Body of pancreas (tissue), 4 donors: Measurements from ENCODE around the gene H1-8. TPM values are rescaled to one million over a fixed set of nuclear protein-coding genes. Genes with fewer than 3 reads are reported as not detected.
A peak's percentile ranks its signal among the peaks of the same experiment; 100 is the strongest.

Source experiments
- ATAC-seq: fragments of 150-250 bp; one replicate; pipeline ENCODE4 v1.9.1; 2016
- DNase-seq, 4 donors: peaks; one replicate each; pipeline ENCODE4 v3.0.0-alpha.2; 2019
- H3K27ac ChIP-seq, 4 donors: fragments of 200-600 bp; sonication (generic); 1 replicate in 3 of 4; 2 replicates in 1 of 4; pipeline versions ENCODE4 v1.5.1 to v1.6.1; 2016 to 2019; ENCODE audit warnings: mild to moderate bottlenecking in 1 of 4, mixed read lengths in 1 of 4, moderate library complexity in 1 of 4
- H3K27me3 ChIP-seq, 2 donors: fragments of 200-600 bp; sonication (generic); one replicate each; pipeline ENCODE4 v1.6.0; 2016; ENCODE audit warnings: mild to moderate bottlenecking in 1 of 2
- H3K36me3 ChIP-seq, 2 donors: fragments of 200-600 bp; sonication (generic); replicated peaks in 1 of 2; 2 replicates each; pipeline ENCODE4 v1.5.1; 2016; ENCODE audit warnings: low read depth in 2 of 2; ENCODE audit not compliant: insufficient read depth in 1 of 2
- H3K4me1 ChIP-seq: fragments of 200-600 bp; sonication (generic); one replicate; pipeline ENCODE4 v1.6.0; 2016
- H3K4me3 ChIP-seq, 2 donors: fragments of 200-600 bp; sonication (generic); 1 replicate in 1 of 2; 2 replicates in 1 of 2; pipeline ENCODE4 v1.5.1; 2016 to 2019
- H3K9me3 ChIP-seq, 3 donors: fragments of 200-600 bp; sonication (generic); 1 replicate in 2 of 3; 2 replicates in 1 of 3; pipeline ENCODE4 v1.5.1; 2016
- CTCF ChIP-seq, 7 experiments: fragments of 450-650 bp in 4 of 7; fragments of 200-600 bp in 3 of 7; sonication (generic) in 3 of 7; IDR thresholded peaks; one replicate each; pipeline ENCODE4 v1.5.1; 2016 to 2019; ENCODE audit warnings: antibody characterized with exemption in 7 of 7
- POLR2A ChIP-seq, 3 donors: fragments of 450-650 bp; IDR thresholded peaks; one replicate each; pipeline ENCODE4 v1.6.1; 2016; ENCODE audit warnings: antibody characterized with exemption in 3 of 3, mild to moderate bottlenecking in 2 of 3
- WGBS, 2 donors: methylation state at CpG; one replicate each; pipeline ENCODE4 v1.1.5; 2017; 5-methylcytosine and 5-hydroxymethylcytosine counted together
- intact Hi-C: fragments of 100-400 bp; cut with DNase I; formaldehyde crosslinking; loops from one replicate; pipeline ENCODE4 v1.15.1; 2023
- total RNA-seq, 2 donors: library from RNA; depleted of rRNA; stranded (reverse); fragments of >200 nt; gene quantifications; one replicate each; pipeline ENCODE4 v1.1.0, GENCODE V29; 2016

The H1-8 gene
- total RNA-seq, 2 donors from 2014 or later = not detected

GRCh38 chr3:129592381-129593131 lies 49.6 kb downstream of the H1-8 start:
- Histone ChIP-seq H3K36me3 (no peaks in the 10 kb centered on the region), H3K9me3 (no peaks in the 10 kb centered on the region), H3K4me1 (peaks cover 40% of the 10 kb centered on the region), H3K27ac (peak overlapping the region in 3 of 4 donors; percentile 42 to 79 (median 61)), H3K27me3 (no peaks in the 10 kb centered on the region), H3K4me3 (no peak overlapping the region)
- WGBS, 2 donors = 46 to 59% methylated on average over 17 to 26 of the region's 26 CpGs
- ATAC-seq (peak; percentile 8), DNase-seq (peak in 3 of 4 donors; percentile 41 to 78 (median 43))
- intact Hi-C loops = no loop called here
- no peak for TF ChIP-seq POLR2A (IDR thresholded peaks at IDR 0.05)
- TF ChIP-seq CTCF (IDR thresholded peaks at IDR 0.05) = no peak

- Histone ChIP-seq H3K9me3 (no peaks in the 10 kb centered on the region), H3K27ac (peak overlapping the region in 3 of 4 donors; percentile 42 to 79 (median 61)), H3K36me3 (no peaks in the 10 kb centered on the region), H3K4me3 (no peak overlapping the region), H3K4me1 (peaks cover 44% of the 10 kb centered on the region), H3K27me3 (no peaks in the 10 kb centered on the region)
- 73 to 82% methylated on average over 8 of the region's 8 CpGs for WGBS, 2 donors
- no peak for ATAC-seq
- TF ChIP-seq POLR2A (IDR thresholded peaks at IDR 0.05) (no peak), CTCF (IDR thresholded peaks at IDR 0.05) (no peak)
- DNase-seq = no peak
- intact Hi-C loops = no loop called here
Observed at GRCh38 chr3:129593230-129593594, 50.2 kb downstream of the H1-8 start.

GRCh38 chr3:129593595-129594339 lies 50.8 kb downstream of the H1-8 start:
- no peak for ATAC-seq
- H3K4me3 ChIP-seq = no peak overlapping the region
- TF ChIP-seq POLR2A (IDR thresholded peaks at IDR 0.05) (peak in 1 of 3 donors; percentile 19), CTCF (IDR thresholded peaks at IDR 0.05) (no peak)
- H3K27me3 ChIP-seq = no peaks in the 10 kb centered on the region
- peak overlapping the region in 3 of 4 donors; percentile 42 to 79 (median 61) for H3K27ac ChIP-seq
- no peaks in the 10 kb centered on the region for H3K9me3 ChIP-seq
- peak in 3 of 4 donors; percentile 41 to 61 (median 43) for DNase-seq
- intact Hi-C loops = no loop called here
- 47 to 74% methylated on average over 14 to 22 of the region's 22 CpGs for WGBS, 2 donors
- H3K4me1 ChIP-seq = peaks cover 49% of the 10 kb centered on the region
- H3K36me3 ChIP-seq = no peaks in the 10 kb centered on the region

GRCh38 chr3:129594409-129594808 lies 51.4 kb downstream of the H1-8 start:
- intact Hi-C loops = no loop called here
- 68 to 81% methylated on average over 10 of the region's 10 CpGs for WGBS, 2 donors
- no peaks in the 10 kb centered on the region for H3K9me3 ChIP-seq
- no peak for ATAC-seq
- H3K4me1 ChIP-seq = peaks cover 55% of the 10 kb centered on the region
- no peak for DNase-seq
- H3K27ac ChIP-seq = peak overlapping the region in 2 of 4 donors; percentile 61 to 79
- no peaks in the 10 kb centered on the region for H3K27me3 ChIP-seq
- H3K4me3 ChIP-seq = no peak overlapping the region
- no peak for TF ChIP-seq CTCF (IDR thresholded peaks at IDR 0.05)
- TF ChIP-seq POLR2A (IDR thresholded peaks at IDR 0.05) = no peak
- no peaks in the 10 kb centered on the region for H3K36me3 ChIP-seq
